Lung microvascular endothelial cell (primary cell): Measurements from ENCODE around the gene PIGW. TPM values are rescaled to one million over a fixed set of nuclear protein-coding genes. Genes with fewer than 3 reads are reported as not detected.

Source experiments
- DNase-seq, 2 donors: peaks; one replicate each; pipeline versions ENCODE4 v3.0.0 to v3.0.0-alpha.2; 2010; ENCODE audit warnings: low read depth in 2 of 2
- total RNA-seq: library from RNA; depleted of rRNA; stranded (reverse); fragments of >200 nt; gene quantifications from 2 replicates; pipeline ENCODE4 v1.2.1, GENCODE V29; 2014

Gene PIGW, protein sequence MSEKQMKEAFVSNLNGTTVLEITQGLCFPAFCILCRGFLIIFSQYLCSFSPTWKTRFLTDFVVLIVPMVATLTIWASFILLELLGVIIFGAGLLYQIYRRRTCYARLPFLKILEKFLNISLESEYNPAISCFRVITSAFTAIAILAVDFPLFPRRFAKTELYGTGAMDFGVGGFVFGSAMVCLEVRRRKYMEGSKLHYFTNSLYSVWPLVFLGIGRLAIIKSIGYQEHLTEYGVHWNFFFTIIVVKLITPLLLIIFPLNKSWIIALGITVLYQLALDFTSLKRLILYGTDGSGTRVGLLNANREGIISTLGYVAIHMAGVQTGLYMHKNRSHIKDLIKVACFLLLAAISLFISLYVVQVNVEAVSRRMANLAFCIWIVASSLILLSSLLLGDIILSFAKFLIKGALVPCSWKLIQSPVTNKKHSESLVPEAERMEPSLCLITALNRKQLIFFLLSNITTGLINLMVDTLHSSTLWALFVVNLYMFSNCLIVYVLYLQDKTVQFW
- 5.7 and 6.5 TPM in 2 replicates for total RNA-seq

DNA sequence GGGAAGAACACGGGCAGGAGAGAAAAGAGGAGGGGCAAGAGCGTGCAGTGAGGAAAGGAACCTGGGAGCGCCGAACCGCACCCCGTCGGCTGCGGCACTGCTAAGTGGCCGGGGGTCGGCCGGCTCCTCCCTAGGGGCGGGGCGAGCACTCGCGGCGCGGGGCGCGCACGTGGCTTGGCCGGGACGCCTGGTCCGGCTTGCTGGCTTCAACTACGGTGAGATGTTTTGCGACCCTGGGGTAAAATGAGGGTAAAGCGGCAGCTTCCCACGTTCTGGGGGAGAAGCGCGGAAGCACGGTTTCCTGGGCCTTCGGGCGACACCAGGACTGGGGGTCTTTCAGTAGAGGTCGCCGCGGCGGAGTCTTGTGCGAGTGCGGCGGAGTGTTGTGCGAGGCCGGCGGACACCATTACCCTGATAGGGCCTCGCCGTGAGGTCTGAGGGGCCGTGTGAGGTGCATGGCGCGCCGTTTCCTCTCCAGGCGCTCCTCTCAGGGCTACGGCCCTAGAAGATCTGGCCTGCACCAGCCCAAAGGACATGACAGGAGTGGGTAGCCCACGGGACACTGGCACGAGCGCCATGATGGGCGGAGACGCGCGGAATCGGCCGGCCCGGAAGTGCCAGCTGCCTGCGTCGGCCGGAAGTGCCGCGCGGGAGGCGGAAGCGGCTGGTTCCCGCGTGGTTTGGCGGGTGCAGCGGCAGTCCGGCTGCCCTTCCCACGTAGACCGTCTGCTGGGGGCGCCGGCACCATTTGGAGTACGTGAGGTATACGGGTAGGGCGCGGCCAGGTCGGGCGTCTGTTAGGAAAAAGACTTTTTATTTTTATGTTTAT, at the start of gene PIGW, which contains the start of gene MYO19:
Gene PIGW (plus strand): TSS at position 148 of the 829 bp plus-strand sequence. CDS start 2,115 bp downstream, outside the sequence.
Gene MYO19 (minus strand): TSS at position 29 of the 829 bp plus-strand sequence. CDS start 2,330 bp downstream, outside the sequence.
- peak; percentile 92 to 94 for DNase-seq

DNA sequence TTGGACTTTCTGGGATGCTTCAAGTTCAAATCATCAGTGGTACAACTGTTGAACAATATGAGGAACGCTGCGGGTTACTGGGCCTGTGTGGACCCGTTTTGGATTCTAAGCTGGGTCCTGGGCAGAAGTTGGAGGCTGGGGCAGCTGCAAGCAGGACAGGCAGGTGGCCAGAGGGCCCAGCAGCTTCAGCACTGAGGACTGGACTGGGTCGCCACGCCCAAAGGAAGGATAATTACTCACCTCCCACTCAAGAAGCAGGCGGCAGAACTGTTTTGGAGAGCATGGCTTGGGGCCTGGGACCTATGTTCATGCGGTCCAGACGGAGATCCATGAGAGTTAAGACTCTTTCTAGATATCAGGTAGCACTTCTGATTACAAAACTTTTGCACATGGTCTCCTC, 49.8 kb upstream of the PIGW start:
- DNase-seq = no peak

DNA sequence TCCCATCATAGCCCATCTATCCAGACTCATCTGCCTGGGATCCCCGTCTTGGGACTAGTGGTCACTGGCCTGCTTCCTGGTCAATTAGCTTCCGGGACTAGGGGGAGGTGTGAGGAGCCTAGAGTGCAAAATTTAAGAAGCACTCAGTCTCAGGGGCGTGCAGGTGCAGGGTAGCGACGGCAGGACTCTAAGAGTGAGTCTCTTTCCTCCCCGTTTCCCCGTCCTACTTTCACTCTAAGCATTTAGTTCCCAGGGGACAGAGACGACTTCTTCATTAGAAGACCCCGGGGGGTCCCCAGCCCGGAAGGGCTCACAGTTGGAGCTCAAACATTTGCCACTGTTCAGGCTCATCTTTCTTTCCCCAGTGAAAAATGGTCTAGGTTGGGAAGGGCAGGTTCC, 49.0 kb upstream of the PIGW start:
- no peak for DNase-seq

DNA sequence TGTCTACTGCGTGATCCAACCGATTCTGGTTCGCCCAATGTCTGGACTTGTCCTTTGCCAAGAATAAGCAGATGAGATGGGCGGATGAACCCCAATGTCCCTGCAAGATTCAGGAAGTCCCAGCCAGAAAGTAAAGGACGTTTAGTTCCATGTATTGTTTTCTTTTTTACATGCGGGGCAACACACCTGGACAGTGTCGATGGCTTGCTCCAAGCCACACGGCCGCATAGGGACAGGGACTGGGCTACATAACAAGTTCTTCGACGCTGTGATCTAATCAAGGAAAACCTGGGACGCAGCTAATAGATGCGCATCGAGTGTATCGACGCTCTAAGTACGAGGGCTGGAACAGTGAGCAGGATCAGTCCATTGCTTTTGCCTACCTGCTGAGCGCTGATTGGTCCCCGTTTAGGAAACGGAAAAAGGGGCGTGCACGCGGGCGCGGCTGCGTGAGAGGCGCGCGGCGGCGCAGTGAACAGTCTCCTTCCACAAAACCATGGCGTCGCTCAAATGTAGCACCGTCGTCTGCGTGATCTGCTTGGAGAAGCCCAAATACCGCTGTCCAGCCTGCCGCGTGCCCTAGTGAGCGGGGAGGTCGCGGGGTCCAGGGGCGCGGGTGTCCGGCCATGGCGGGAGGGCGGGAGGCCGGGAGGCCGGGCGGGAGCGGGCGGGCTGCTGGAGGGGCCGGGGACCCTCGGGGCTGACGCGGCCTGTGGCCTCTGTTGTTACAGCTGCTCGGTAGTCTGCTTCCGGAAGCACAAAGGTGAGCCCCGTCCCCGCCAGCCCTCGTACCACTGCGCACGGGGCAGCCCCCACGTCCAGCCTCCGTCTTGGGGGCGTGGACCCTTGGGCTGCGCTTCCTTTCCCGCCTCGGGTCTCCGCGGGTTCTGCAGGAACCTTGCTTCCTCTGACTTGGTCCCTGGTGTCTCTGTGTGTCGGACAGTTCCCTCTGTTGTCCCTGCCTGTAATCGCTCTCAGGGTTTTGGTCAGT, 48.3 kb upstream of the PIGW start, which contains the start of gene ZNHIT3:
Gene ZNHIT3 (plus strand): TSS at position 478 of the 991 bp plus-strand sequence. CDS start 19 bp downstream, at position 497.
- DNase-seq = peak; percentile 96

DNA sequence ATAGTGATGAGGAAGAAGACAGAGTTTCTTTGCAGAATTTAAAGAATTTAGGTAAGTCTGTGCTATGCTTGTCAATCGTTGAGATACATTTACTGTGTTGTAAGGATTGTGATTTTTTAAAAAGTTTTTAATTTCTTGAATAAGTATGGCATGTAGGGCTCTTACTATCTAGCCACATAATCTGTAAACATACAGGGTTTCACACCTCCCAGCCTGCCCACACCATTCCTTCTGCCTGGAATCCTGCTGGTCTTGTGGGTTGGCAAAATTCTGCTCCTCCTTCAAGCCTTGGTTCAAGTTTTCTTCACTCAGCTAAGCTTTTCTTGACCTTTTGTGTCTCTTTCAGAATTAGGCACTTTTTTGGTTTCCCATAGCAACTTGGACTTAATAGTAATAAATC, 40.8 kb upstream of the PIGW start:
- DNase-seq = no peak

DNA sequence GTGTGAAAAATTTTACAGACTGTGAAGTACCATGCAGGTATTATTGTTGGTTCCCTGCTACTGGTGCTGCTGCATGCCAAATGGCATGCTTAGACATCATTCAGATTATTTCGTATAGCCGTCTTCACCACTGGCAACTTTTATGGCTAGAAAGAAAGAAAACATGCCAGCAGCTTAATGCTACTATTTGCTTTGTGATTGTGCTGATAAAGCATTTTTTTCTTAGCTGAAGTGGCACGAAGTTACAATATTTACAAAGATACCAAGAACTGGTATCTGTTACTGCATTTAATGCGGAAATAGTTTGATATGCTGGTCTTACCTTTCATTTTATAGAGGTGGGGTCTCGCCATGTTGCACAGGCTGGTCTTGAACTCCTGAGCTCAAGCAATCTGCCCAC, 40.1 kb upstream of the PIGW start:
- no peak for DNase-seq

DNA sequence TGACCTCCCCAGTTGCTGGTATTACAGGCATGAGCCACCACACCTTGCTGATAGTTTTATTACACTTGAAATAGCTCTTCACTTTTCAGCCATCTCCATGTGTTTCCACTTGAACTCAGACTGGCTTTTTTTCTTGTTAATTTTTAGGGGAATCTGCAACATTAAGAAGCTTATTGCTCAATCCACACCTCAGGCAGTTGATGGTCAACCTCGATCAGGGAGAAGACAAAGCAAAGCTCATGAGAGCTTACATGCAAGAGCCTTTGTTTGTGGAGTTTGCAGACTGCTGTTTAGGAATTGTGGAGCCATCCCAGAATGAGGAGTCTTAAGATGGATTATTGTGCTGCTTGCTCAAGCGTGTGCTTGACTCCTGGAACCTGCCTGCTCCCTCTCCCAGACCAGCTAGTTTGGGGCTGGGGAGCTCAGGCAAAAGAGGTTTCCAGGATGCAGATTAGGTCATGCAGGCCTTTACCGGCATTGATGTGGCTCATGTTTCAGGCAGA, 39.7 kb upstream of the PIGW start:
- DNase-seq = no peak

DNA sequence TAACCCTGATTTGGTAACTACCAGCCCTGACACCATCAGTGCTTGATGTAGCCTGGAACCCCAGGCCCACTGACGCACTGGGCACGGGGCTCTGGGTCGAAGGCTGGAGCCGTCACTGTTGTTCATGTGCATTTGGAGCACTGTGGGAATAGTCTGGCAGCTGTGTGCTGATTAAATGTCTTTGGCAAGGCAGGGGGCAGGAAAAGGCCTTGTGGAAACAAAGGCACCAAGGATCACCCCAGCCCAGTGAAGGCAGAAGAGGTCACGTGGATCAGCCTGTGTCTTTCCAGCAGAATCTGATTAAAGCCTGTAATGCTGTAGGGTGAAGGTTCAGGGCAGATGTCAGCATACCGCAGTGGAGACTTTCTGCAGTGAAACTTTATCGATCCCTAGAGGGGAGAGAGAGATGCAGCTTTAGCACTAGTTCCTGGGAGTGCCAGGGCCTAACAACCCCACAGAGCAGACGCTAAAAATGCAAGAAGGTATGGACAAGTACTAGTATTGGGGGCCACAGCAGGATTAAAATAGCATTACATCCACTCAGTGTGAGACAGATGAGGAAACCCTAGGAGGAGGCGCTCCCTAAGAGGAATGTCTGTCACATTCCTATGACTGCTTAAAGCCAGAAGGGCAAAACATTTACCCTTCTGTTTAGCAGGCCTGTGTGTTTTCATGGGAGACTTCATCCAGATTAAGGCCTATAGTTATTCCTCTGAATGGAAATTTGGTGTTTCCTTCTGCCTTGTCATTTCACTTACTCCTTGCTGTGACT, 38.6 kb upstream of the PIGW start:
- DNase-seq = no peak

DNA sequence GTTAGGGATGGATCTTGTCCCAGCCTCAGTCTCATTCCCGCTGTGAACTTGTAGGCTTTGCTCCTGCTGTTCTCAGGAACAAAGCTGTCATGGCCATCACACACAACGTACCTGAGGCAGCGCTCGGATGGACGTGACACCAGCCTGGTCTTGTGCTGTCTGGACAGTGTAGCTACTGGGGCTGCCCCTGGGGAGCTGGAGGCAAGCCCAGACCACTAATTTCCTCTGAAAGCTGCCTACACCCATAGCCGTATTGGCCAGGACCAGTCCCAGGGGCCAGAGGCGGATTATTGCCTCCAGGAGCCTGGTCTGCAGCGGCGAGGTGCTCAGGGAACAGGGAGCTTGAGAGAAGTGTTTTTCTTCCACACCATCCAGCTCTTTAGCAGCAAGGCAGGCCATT, 36.6 kb upstream of the PIGW start:
- no peak for DNase-seq

DNA sequence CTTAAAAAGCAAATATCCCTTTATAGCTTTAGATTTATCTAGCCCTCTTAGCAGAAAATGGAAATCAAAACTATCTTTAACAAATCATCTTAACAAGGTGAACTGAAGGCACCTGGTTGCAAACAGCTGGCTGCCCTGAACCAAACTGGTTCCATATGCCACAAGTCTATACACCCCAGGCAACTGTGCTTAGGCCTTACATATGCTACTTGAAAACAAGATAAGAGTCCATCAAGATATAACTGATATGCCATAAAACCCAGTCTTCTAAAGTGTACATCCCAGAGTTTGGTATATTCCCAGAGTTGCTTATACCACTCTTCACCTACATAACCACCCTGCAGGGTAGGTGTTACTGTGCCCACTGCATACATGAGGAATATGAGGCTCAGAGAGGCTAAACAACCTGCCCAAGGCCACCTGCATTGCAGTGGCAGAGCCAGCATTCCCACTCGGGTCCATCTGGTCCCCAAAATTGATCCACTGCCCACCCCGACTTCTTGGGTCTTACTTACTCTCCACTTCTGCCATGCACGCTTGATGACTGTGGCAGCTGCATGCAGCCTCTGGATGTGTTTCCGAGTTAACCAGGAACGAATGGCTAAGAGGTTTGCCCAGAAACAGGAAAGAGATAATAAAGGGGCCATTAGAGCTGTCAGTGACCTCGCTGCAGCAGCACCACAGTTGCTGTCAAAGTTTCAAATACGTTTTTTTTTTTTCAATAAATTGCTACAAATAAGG, 36.1 kb upstream of the PIGW start:
- DNase-seq = no peak

DNA sequence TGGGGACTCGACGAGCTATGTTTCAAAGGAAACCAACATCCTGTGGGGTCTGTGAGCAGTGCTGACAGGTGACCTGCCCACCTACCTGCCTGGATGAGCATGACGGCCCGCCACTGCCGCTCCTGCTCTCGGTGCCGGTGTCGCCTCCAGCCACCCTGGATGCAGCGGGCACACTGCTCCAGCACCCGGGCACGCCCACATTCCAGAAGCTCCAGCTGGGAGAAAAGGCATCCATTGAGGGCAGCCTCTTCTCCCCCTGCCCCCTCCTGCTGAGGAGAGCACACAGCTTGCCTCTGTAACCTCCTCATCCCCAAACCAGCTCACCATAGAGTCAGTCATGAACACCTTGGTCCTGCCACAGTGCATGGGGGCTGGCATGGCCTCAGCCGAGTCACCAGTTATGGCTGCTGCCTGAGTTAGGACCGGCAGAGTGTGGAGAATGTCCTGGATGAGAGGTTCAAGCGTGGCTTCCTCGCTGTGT, 34.0 kb upstream of the PIGW start:
- no peak for DNase-seq

DNA sequence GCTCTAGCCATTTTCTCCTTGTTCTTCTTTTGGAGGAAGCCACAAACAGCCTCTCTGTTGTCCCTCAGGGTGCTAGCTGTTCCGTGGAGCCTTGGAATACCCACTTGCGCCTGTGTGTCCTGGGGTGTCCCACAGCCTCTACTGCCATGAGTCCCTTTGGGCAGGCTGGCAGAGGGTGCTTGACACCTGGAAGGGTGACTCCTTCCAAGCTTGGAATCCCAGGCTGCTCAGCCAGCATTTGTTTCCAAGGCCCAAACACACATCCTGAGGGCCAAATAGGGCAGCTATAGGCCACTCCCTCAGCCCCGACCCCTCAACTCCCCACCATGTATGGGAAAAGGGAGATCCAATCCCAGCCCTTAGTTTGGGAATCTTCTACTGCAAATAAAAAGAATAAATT, 33.4 kb upstream of the PIGW start:
- no peak for DNase-seq

DNA sequence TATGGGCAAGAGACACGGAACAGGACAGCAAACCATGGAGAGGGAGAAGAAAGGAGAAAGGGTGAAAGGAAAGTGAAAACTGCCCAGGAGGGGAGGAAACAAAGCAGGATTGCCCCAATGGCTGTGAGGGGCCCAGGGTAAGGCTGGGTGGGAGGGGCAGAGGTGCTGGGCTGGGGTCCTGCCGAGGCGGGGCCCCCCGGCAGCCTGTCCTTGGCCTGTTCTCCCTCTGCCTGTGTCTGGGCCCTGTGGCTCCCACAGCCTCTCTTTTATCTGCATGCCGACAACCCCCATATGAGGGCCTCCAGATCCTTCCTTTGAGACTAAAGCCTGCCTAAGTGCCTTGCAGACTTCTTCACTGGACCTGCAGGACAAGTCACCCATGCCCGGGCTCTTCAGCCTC, 32.8 kb upstream of the PIGW start:
- DNase-seq = no peak

DNA sequence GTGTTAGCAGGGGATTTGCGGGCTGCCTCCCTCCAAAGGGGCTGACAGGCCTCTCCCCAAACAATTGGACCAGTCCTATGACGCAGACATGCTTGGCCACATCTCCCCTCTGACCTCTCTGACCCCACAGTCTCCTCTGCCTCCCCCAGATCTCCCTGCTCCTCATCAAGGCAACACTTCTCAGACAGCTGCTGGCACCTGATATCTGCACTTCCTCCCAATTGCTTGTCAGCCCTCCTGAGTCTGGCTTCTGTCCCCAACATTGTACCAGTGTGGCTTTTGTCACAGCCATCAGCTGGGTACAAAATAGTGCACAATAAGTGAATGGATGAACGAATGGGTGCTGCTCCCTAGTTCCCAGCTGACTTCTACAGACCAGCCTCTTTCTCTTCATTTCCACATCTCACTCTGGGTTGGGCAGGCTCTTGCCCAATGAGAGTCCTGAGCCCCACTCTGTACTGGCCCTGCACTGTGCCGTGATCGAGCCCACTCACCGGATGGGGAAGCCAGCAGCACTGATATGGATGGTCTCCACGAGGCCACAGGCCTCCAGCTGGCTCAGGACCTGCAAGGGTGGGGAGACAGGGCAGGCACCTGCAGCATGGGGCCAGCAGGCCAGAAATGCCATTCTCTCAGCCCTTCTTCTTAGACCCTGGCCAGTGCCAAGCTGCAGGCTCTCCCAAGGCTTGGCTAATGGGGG, 31.2 kb upstream of the PIGW start:
- DNase-seq = no peak

DNA sequence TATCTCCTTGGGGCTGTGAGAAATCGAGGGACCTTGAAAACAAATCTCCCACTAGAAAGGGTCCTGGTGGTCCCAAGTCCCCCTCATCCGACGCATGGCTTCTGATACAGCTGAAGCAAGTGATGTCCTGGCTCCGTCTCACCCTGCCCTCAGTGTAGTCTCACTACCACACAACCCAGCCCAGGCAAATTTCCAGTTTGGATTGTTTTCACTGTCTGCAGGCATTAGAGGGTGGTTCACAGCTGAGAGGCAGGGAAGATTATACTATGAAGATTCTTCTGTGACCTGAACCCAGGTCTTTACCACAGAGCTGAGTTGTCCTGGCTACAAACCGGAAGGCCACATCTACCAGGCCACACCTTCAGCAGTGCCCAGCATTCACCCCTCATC, 30.6 kb upstream of the PIGW start:
- no peak for DNase-seq

DNA sequence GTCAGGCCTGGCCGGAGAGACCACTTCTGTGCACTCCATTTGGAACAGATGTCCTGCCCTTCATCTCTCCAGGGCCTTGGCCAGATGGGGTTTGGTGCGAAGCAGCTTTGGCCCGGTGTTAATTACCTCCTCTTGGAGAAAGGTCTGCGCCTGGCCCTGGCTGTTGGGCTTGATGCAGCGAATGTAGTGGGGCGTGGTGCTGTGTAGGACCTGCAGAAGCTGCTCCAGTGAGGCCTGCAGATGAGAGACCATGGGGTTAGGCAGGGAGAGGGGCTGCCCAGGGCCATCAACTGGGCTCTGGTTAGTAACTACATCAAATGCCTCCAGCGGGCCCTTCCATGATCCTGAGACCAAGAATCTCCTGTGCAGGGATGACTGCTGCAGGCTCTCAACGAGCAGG, 29.6 kb upstream of the PIGW start:
- DNase-seq = no peak

DNA sequence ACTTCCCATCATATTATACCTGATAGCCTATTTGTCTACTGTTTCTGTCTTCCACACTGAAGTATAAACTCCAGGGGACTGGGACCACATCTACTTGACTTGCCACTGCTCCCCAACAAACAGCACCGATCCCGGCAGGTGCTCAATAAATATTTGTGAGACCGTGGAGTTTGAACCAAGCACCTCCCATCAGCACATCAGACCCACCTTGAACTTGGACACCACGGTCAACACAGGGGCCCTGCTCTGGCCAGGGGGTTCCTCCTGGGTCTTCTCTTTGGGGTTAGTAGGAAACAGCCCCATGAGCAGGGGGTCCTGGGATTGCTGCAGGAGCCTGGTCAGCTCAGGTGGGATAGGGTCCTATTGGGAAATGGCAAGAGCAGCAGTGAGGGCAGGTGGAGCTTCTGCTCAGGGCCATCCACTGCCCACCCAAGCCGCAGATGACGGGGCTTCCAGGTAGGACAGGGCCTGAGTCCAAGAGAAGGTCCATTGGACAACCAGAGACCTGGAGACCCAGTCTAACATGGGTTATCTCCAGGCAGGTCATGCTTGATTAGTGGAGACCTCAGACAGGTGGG, 28.4 kb upstream of the PIGW start:
- DNase-seq = no peak

DNA sequence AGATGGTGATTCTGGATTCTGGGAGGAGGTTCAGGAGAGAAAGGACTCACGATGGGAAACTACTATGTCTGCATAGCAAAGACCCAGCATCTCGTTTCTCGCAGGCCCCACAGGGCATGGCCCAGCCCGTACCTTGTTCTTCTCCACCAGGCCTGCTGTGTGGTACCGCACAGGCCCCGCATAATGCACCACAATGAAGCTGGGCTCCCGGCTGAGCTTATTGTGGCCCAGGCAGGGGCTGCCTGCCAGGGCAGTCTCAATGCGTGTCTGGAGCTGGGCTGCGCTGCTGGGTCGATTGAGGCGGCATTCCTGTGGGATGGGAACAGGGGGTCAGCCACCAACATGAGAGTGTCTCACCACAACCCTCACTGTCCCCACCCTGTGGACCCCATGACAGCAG, 28.0 kb upstream of the PIGW start:
- DNase-seq = no peak
